AG08395 (cell line): Measurements from ENCODE around the gene PIK3C2G.
"Not testable (repeated sequence)": the region's sequence is repeated elsewhere in the genome, so short reads cannot be mapped to it uniquely, and the experiment has no call there.

Experiments used
- DNase-seq: peaks from one replicate; pipeline ENCODE4 v3.0.0; 2012; ENCODE audit warnings: mixed read lengths, low spot score

The PIK3C2G gene

DNA sequence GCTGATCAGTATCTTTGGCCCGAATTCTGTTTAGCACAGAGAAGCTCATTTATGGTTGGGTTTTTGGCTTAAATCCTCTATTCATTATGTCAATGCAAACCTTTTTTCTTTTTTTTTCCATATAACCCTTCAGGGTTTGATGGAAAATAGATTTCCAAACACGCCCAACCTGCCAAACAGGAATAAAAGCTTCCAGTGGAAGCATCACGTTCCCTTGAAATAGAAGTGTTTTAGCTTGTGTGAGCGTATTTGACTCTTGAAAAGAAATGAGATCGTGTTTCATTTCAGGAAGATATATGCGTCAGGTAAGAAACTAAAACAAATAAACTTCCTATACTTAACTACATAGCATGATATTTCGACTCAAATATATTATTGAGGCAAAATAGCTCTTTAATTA, at the start of gene PIK3C2G:
PIK3C2G (plus strand) TSS at position 246 of the 400 bp plus-strand sequence. CDS start 20,564 bp downstream, outside the sequence.
- no peak for DNase-seq

DNA sequence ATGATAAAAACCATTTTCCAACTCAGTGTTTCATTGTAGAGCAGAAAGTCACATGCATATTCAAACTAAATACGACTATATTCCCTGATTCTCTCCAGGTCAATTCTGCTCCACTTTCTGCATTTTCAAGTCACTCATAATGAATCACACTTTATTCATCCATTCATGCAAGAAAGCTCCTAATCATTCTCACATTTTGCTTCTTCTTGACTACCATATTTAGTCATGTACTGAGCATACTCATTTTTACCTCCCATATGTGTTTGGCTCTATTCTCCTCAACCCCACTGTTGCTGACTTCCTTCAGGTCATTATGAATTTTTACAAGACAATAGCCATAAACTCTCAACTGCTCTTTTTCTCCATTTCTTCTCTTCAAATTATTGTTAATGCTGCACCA, 43.4 kb upstream of the PIK3C2G start:
- peak; percentile 10 for DNase-seq

- no peak for DNase-seq
These were observed 39.6 kb upstream of the PIK3C2G start for GRCh38 chr12:18221726-18222125.

GRCh38 chr12:18222699-18223098, 38.6 kb upstream of the PIK3C2G start:
- DNase-seq = no peak

DNA sequence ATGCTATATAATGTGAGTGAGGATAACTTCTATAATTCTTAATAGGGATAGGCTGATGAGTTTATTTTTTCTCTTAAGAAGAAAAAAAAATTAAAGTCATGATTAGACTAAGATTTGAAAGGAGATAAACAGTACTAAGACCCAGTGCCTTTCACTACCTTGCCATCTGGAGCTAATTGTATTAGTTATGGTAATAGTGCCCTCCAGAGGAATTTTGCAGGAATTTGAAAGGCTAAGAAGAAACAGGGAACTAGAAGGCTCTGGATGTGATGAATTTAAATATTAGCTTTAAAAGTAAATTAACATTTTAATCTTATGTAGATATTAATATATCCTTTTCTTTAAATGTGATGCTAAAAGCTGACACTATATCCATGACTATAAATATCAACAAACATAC, 36.6 kb upstream of the PIK3C2G start:
- peak; percentile 10 for DNase-seq

- no peak for DNase-seq
These were observed 21.8 kb upstream of the PIK3C2G start for GRCh38 chr12:18239526-18239925.

DNA sequence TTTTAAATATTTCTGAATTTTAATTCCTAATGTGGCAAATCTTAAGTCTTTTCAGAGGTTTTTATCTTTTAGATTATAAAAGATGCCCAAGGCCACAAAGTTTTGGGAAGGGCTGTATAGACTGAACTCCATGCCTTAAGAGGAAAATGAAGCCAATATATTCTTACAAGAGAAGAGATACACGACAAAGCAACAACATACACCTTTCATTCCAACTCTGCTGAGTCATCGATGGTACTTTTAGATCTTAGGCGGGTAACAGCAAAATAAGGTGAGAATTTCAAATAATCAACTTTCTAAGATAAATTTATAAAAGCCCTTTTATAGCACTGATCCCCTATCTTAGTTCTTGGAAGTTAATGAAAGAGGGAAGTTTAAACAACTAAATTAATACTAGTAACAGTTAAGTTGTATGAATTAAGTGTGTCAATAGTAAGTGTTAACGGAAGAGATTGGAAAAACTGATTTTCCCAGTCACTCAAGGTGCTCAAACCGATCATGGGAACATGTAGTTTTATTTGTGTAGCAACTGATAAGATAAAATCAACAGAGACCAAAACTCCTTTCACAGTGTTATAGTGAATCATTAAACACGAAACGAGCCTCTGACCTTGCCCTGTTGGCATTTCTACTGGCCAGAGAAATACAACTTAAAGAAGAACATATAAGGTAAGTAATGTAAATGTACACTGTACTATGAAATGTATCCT, 18.8 kb upstream of the PIK3C2G start:
- no peak for DNase-seq

DNA sequence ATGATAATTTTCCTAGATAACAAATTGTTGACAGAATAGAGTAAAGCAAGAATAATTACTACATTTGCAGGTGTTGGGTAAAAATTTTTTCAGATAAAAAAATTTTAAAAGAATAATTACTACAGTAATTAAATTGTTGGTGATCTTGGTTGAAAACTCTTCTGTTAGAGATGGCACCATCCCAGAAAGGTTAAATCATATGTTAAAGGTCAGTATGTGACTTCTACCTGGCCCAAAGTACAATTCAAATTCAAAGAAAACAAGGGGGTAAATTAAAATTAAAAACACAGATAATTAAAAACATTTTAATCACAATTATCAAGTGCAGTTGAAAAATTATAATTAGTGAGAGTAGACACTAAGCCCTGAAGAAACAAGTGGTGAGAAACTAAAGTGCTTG, 18.1 kb upstream of the PIK3C2G start:
- no peak for DNase-seq

- no peak for DNase-seq
These were observed 15.3 kb upstream of the PIK3C2G start for GRCh38 chr12:18246066-18246465.

GRCh38 chr12:18250313-18250916, 10.9 kb upstream of the PIK3C2G start:
- DNase-seq = peak; percentile 55

DNA sequence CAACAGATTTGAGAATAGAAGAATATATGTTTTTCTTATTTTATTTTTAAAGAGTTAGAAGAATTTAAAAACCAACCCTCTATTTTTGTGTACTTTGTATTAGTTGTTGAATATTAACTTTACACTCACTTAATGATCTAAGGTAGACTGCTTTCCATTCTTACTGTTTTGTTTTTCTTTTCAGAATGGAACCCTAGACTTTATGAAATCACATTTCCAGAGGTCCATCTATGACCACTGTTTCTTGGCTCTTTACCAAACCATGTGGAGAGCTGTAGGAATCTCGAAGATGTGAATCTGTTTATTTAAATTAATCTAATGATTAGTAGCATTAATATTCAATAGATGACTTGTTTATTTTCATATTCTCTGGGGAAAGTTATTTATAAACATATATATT, 7.2 kb upstream of the PIK3C2G start:
- no peak for DNase-seq

DNA sequence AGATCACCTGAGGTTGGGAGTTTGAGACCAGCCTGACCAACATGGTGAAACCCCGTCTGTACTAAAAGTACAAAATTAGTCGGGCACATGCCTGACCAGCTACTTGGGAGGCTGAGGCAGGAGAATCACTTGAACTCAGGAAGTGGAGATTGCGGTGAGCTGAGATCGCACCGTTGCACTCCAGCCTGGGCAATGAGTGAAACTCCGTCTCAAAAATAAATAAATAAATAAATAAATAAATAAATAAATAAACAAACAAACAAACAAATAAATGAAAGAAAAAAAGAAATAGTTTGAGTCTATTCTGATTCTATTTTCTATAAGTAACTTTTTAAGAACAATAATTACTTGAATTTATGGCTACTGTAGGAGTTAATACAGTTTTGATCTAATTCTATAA, 6.3 kb upstream of the PIK3C2G start:
- DNase-seq = not testable (repeated sequence)

- DNase-seq = no peak
These were observed 4.1 kb upstream of the PIK3C2G start for GRCh38 chr12:18257251-18257650.

- DNase-seq = no peak
These were observed 2.4 kb upstream of the PIK3C2G start for GRCh38 chr12:18258929-18259328.

- DNase-seq = no peak
These were observed 1.2 kb upstream of the PIK3C2G start for GRCh38 chr12:18259906-18260682.

GRCh38 chr12:18261906-18262305, 588 bp downstream of the PIK3C2G start:
- DNase-seq = no peak

- no peak for DNase-seq
These were observed 1.2 kb downstream of the PIK3C2G start for GRCh38 chr12:18262514-18262913.

DNA sequence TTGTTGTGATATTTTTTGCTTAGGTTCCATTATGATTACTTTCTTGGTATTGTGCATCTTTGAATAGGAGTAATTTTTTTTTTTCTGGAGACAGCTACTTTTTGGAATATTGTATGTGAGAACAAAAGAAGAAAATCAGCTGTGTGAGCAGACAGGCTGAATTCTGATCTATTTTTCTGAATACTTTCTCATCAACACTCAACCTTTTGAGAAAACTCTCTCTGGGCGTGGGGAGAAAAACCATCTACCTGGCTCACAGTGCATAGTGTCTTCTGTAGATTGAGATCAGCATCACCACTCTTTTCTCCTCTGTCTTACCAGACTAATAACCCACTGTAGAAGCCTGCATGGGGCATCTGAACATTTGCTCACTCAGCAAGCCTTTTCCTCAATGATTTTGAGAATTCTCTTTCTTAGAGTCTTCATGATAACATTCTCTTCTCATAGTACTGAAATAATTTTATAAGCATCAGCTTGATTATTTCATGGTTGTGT, 3.3 kb downstream of the PIK3C2G start:
- DNase-seq = no peak

DNA sequence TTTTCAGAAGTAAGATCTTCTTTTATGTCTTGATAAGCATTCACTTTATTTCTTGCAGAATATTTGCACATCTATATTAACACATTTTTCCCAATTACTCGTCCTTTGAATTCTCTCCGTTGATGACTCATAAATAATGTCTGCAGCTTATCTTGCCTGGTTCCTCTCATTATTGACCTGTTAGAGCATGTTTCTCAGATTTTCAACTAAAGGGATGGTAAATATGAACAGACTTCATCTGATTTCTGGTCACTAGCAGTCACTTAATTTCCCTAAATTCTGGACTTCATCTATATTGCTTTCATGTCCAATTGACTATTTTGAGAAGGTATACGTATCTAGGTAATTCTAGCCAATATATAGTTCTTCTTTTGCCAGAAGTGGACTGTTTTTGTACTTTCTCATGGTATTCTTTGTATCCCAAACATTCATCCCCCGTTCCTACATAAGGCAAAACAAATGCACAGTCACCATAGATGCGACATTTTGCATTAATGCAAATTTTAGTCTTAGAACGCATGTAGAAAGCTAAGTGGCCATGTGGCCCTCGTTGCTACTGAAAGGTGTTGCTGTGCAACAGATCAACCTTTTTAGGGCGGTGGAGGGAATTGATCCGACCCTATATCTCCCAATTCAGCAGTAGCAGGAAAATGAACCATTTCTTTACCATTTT, 6.2 kb downstream of the PIK3C2G start:
- no peak for DNase-seq

DNA sequence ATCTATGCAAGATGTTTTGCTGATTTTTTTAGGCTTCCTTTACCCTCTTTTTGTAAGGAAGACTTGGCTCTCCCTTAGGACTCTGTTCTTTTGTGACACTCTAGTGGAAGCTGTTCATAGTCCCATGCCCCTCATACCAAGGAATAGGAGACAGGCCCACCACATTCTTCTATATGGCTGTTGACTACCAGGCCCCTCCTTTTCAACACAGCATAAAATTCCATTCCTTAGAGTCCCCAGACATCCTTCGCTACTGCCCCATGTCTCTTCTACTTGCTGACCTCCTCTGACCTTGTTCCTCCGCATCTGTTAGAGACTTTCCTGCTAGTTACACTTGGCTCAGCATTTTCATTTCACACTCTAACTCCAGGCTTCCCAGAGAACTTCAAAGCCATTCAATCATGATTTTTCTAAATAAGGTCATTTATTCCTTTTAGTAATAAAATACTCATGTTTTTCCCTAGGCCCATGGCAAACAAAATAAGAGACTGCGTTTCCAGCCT, 9.7 kb downstream of the PIK3C2G start:
- no peak for DNase-seq

DNA sequence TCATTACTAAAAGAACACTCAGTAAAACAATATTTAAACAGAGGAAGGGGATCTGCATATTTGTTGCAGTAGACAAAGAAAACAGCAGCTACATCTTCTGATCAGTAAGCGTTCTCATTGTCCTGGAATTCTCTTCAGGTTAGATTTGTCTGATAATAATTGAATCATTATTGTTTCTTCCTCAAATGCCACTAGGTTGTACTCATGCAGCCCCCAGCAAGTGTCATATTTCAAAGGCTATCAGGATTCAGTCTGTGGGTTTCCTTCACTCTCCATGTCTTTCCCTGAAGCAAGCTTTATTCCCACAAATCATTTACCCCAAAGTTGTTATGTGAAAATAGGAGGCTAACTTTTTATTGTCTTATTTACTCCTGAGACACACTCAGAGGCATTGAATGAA, 14.7 kb downstream of the PIK3C2G start:
- DNase-seq = no peak

- no peak for DNase-seq
These were observed 15.9 kb downstream of the PIK3C2G start for GRCh38 chr12:18277196-18277595.
